CD4-positive, alpha-beta T cell treated with Interleukin-17A for 1 hour (primary cell): ENCODE results near the gene ADAM19.
"Not testable (repeated sequence)": the region's sequence is repeated elsewhere in the genome, so short reads cannot be mapped to it uniquely, and the experiment has no call there.

Experiments
- DNase-seq: peaks from one replicate; pipeline ENCODE4 v3.0.0-alpha.2; 2020

The ADAM19 gene

GRCh38 chr5:157458835-157459234 lies 116.7 kb downstream of the ADAM19 start:
- no peak for DNase-seq

GRCh38 chr5:157457391-157457790 lies 118.2 kb downstream of the ADAM19 start:
- DNase-seq, result no peak

- DNase-seq, result no peak
Observed at GRCh38 chr5:157456301-157456700, 119.3 kb downstream of the ADAM19 start.

GRCh38 chr5:157455057-157455456 lies 120.5 kb downstream of the ADAM19 start:
- DNase-seq, result no peak

GRCh38 chr5:157454273-157454672 lies 121.3 kb downstream of the ADAM19 start:
- no peak for DNase-seq

- no peak for DNase-seq
Observed at GRCh38 chr5:157451806-157452205, 123.8 kb downstream of the ADAM19 start.

GRCh38 chr5:157450024-157450423 lies 125.6 kb downstream of the ADAM19 start:
- no peak for DNase-seq

- DNase-seq, result no peak
Observed at GRCh38 chr5:157449011-157449723, 126.4 kb downstream of the ADAM19 start.

GRCh38 chr5:157447201-157447637 lies 128.4 kb downstream of the ADAM19 start:
- DNase-seq, result no peak

GRCh38 chr5:157446412-157446935 lies 129.1 kb downstream of the ADAM19 start:
- DNase-seq, result no peak

GRCh38 chr5:157445745-157446411 lies 129.7 kb downstream of the ADAM19 start:
- DNase-seq, result no peak

GRCh38 chr5:157444224-157444623 lies 131.4 kb downstream of the ADAM19 start:
- no peak for DNase-seq

- no peak for DNase-seq
Observed at GRCh38 chr5:157443041-157443549, 132.5 kb downstream of the ADAM19 start.

- DNase-seq, result no peak
Observed at GRCh38 chr5:157434096-157434495, 141.5 kb downstream of the ADAM19 start.

- peak; percentile 73 for DNase-seq
Observed at GRCh38 chr5:157431544-157432200, 143.9 kb downstream of the ADAM19 start.

- DNase-seq, result not testable (repeated sequence)
Observed at GRCh38 chr5:157429920-157430319, 145.7 kb downstream of the ADAM19 start.
